GM12872 (cell line): ENCODE data around the gene SLCO6A1.
A peak's percentile ranks its signal among the peaks of the same experiment; 100 is the strongest.

Experiments used
- TF ChIP-seq, protein P1 (sequence below): IDR thresholded peaks from 3 replicates; pipeline ENCODE4 v1.5.1; 2011; ENCODE audit warnings: low read depth, mild to moderate bottlenecking, low read length, moderate library complexity; ENCODE audit not compliant: insufficient read depth

Gene SLCO6A1, protein sequence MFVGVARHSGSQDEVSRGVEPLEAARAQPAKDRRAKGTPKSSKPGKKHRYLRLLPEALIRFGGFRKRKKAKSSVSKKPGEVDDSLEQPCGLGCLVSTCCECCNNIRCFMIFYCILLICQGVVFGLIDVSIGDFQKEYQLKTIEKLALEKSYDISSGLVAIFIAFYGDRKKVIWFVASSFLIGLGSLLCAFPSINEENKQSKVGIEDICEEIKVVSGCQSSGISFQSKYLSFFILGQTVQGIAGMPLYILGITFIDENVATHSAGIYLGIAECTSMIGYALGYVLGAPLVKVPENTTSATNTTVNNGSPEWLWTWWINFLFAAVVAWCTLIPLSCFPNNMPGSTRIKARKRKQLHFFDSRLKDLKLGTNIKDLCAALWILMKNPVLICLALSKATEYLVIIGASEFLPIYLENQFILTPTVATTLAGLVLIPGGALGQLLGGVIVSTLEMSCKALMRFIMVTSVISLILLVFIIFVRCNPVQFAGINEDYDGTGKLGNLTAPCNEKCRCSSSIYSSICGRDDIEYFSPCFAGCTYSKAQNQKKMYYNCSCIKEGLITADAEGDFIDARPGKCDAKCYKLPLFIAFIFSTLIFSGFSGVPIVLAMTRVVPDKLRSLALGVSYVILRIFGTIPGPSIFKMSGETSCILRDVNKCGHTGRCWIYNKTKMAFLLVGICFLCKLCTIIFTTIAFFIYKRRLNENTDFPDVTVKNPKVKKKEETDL

DNA sequence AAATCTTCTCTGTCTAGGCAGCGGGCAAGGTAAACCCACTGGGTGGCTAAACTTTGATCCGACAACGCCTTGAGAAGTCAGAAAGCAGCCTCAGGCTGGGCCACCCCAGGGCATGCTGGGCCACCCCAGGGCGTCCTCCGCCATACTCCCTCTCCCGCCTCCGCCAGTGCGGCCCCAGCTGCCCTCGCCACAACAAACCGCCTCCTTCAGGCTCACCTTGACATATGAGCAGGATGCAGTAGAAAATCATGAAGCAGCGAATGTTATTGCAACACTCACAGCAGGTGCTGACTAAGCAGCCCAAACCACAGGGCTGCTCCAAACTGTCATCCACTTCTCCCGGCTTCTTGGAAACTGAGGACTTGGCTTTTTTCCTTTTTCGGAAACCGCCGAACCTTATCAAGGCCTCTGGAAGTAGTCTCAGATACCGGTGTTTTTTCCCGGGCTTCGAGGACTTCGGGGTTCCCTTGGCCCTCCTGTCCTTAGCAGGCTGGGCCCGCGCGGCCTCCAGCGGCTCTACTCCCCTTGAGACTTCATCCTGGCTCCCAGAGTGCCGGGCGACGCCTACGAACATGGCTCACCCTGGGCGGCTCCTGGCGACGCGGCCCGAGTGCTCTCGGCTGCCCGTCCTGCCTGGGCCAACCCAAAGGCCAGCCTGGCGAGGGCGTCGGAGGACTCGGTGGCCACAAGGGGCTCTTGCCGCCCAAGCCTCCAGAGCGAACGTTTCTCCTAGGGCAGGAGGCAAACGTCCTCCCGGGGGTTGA, at the start of gene SLCO6A1:
Gene SLCO6A1, minus strand, starts transcription at position 731 of the 764 bp plus-strand sequence. Its CDS starts 157 bp downstream, at position 574.
- TF ChIP-seq, protein P1, sequence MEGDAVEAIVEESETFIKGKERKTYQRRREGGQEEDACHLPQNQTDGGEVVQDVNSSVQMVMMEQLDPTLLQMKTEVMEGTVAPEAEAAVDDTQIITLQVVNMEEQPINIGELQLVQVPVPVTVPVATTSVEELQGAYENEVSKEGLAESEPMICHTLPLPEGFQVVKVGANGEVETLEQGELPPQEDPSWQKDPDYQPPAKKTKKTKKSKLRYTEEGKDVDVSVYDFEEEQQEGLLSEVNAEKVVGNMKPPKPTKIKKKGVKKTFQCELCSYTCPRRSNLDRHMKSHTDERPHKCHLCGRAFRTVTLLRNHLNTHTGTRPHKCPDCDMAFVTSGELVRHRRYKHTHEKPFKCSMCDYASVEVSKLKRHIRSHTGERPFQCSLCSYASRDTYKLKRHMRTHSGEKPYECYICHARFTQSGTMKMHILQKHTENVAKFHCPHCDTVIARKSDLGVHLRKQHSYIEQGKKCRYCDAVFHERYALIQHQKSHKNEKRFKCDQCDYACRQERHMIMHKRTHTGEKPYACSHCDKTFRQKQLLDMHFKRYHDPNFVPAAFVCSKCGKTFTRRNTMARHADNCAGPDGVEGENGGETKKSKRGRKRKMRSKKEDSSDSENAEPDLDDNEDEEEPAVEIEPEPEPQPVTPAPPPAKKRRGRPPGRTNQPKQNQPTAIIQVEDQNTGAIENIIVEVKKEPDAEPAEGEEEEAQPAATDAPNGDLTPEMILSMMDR = no peak

DNA sequence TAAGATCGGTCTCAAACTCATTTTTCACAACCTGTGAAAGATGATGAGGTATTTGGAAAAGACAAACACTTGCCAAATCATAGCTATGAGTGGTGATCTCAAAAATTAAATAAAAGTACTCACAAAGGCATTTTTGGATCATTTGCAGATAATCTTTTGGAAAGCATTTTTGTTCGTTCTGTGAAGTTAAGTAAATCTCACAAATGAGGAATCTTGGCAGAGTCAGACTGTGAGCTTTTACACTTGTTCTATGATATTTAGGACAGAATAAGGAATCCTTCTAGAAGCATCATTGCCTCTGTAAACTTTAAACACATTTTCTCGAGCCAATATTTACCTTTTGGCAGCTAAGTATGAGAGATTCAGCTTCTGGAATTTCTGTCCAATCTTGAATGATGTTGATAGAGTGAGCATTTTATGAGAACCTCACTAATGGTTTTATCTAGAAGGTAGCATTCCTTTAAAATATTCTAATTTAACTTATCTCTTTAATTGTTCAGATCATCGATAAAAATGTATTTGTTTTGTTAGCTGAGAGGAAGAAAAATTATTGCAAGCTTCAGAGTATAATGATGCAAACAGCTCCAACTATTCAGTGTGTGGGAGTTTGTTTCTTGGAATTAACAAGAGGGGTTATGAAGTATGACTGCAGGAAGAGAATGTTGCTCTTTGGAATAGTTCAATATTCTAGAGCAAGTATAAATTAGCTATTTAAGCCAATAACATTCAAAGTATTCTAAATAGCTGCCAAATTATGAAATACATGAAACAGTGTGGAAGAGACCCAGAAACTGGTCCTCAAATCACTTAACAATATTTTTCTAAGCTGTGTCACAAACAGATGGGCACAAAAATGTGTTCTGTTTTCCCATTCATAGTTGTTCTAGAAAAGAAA, 48.6 kb upstream of the SLCO6A1 start:
- TF ChIP-seq, protein P1 = no peak

DNA sequence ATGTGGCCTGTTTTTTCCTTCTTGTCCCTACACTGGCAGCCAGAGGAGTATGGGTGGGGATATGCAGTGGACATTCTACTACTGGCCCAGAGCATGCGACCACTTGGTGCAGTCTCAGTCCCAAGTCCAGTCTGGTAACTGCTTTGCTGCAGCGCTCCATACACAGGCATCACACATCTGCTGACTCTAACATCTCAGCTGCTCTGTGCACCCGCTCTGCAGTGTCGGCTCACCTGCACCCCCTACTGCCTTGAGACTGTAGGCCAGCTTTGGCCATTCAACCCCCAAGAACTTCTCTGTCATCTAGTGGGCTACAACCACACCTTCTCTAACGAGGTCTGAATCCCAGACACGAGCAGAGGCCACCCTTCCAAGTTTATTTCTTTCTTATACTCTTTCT, 46.4 kb upstream of the SLCO6A1 start:
- TF ChIP-seq, protein P1 = peak; percentile 69

DNA sequence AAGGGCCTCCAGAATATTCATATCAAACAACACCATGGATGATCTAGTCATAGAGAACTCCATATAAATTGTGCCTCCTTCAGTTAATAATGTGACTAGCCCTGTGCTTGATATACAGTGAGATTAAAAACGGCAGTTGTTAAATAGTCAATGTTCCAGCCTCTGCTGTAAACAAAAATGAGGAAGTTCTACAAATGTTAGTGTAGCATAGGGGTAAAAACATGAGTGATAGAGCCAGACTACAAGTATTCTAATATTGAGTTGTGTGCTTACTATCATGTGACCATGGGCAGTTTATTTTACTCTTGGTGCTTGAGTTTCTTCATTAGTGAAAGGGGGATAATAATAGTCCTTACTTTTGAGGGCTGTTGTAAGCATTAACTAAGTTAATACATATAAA, 43.3 kb upstream of the SLCO6A1 start:
- TF ChIP-seq, protein P1 = no peak

DNA sequence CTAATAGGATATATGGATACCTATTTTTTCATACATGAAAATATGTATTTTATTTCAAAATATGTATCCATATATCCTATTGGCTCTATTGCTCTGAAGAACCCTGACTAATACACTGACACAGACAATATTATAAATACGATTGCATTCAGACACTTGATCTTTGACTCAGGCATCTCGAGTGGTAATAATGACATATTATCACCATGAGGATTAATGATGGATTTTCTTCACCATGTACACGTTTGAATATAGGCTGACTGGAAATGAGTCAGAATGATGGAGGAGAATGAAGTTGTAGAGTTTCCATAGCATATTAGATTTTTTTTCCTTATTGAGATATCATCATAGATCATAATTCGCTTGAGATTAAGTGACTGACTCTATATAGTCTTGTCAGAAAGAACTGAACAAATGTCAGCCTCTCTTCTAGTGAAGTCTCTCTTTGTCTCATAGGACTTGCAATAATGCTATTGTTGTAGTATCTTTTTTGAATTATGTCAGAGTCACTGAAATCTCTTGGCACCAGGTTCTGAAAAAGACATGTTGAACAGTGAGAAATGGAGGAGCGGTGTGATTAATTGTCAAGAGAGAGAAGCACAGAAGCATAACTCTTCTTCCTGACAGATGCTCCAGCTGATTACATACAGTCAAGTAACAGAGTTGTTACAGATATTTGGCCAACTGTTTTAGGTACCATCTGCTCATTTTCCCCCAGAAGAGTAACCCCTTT, 41.4 kb upstream of the SLCO6A1 start:
- TF ChIP-seq, protein P1 = no peak

DNA sequence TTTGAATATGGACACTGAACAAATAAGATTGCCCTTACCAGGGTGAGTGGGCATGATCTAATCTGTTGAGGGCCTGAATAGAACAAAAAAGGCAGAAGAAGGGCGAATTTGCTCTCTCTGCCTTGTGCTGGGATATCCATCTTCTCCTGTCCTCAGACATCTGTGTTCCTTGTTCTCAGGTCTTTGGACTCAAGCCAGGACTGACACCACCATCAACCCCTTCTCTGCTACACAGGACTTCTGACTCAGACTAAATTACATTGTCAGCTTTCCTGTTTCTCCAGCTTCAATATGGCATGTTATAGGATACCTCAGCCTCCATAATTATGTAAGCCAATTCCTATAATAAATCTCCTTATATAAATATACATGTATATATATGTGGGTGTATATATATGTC, 40.8 kb upstream of the SLCO6A1 start:
- TF ChIP-seq, protein P1 = no peak
